Measurements from ENCODE around the gene ZSCAN10. TPM values are rescaled to one million over a fixed set of nuclear protein-coding genes. Genes with fewer than 3 reads are reported as not detected.
"Not testable (repeated sequence)": the region's sequence is repeated elsewhere in the genome, so short reads cannot be mapped to it uniquely, and the experiment has no call there.

The ZSCAN10 gene
- total RNA-seq, 2 experiments from 2014 or later: not detected

DNA sequence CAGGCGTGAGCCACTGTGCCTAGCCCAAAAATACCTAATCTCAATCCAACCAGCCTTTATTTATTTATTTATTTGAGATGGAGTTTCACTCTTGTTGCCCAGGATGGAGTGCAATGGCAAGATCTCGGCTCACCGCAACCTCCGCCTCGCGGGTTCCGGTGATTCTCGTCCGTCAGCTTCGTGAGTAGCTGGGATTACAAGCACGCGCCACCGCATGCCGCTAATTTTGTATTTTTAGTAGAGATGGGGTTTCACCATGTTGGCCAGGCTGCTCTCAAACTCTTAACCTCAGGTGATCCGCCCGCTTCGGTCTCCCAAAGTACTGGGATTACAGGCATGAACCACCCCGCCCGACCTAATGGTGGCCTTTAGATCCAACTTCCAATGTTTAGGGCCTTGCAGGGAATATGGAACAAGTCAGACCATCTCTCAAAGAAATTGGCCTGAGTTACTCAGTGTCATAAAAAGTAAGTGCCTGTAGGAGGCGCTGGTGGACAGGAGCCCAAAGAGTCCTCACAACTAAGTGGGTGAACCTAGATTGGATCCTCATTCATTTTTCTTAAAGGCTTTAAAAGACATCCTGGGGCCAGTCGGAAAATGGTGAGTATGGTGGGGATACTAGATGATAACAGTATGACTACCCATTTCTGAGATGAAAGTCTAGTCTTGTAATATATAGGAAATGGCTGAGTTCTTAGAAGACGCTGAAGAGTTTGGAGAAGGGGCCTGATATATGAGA lies 4.6 kb downstream of the ZSCAN10 start:
- ChIA-PET CTCF (interaction anchor here (0.7 to 7.5 kb wide), 6 partner anchors 9 to 74 kb away, joined by 3 to 37 read pairs (median 10); no protein-coding TSS in a partner anchor), POLR2A (interaction anchor here (0.5 kb wide), 1 partner anchor 76 kb away, joined by 3 read pairs; no protein-coding TSS in a partner anchor)

DNA sequence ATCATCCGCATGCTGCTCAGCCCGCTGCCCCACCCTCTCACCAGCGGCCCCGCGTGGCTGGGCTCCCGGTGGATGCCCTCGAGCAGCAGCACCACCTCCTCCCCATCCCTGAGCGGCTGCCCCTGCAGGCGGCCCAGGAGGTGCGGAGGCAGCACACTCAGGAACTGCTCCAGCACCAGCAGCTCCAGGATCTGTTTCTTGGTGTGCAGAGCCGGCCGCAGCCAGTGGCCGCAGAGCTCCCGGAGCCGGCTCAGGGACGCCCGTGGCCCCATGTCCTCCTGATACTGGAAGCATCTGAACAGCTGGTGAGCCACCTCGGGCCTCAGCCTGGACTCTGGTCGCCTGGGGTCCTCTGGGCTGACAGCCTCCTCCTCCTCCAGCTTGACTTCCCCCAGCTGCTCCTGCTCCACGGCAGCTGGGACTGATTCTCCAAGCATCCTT lies 6.6 kb downstream of the ZSCAN10 start:
- ChIA-PET CTCF (interaction anchor here (1.7 to 4.1 kb wide), 3 partner anchors 12 to 37 kb away, joined by 4 to 16 read pairs (median 4); no protein-coding TSS in a partner anchor), POLR2A (interaction anchor here (0.6 kb wide), 1 partner anchor 65 kb away, joined by 4 read pairs; no protein-coding TSS in a partner anchor)

GRCh38 chr16:3091551-3091950 lies 7.5 kb downstream of the ZSCAN10 start:
- ChIA-PET CTCF (interaction anchor here (0.8 to 4.1 kb wide), 6 partner anchors 11 to 62 kb away, joined by 3 to 16 read pairs (median 4); no protein-coding TSS in a partner anchor), POLR2A (no interaction called here)

GRCh38 chr16:3089717-3090592 lies 9.1 kb downstream of the ZSCAN10 start:
- ChIA-PET POLR2A (no interaction called here), CTCF (interaction anchor here (0.9 to 1.6 kb wide), 4 partner anchors 14 to 60 kb away, joined by 3 to 8 read pairs (median 5); no protein-coding TSS in a partner anchor)

DNA sequence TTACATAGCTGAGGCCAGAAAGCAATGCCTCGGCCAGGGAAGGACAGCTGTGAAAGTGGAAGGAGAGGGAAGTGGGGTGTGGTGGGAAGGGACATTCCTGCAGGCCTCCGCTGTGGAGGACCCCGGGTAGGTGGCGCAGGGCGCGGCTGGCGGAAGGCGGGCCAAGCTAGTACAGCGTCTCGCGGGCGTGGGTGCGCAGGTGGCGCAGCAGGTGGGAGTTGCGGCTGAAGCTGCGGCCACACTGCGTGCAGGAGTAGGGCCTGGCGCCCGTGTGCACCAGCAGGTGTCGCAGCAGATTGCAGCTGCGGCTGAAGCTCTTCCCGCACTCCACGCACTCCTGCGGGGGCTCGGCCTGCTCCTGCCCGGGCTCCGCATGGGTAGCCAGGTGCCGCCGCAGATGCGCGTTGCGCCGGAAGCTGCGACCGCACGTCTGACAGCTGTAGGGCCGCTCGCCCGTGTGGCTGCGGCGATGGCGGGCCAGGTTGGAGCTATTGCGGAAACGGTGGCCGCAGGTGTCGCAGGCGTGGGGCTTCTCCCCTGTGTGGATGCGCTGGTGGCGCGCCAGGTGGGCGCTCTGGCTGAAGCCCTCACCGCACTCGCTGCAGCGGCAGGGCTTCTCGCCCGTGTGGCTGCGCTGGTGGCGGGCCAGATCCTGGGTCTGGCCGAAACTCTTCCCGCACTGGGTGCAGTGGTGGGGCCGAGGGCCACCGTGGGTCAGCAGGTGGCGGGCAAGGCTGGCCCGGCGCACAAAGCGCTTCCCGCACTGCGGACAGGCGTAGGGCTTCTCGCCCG lies 10.0 kb downstream of the ZSCAN10 start:
- ChIA-PET CTCF (interaction anchor here (0.9 to 1.6 kb wide), 3 partner anchors 14 to 40 kb away, joined by 3 to 8 read pairs (median 3); no protein-coding TSS in a partner anchor), POLR2A (no interaction called here)

- ChIA-PET CTCF (interaction anchor here (0.9 to 1.6 kb wide), 4 partner anchors 14 to 41 kb away, joined by 3 to 8 read pairs (median 3); no protein-coding TSS in a partner anchor), POLR2A (no interaction called here)
Observed at GRCh38 chr16:3088450-3088849, 10.6 kb downstream of the ZSCAN10 start.

DNA sequence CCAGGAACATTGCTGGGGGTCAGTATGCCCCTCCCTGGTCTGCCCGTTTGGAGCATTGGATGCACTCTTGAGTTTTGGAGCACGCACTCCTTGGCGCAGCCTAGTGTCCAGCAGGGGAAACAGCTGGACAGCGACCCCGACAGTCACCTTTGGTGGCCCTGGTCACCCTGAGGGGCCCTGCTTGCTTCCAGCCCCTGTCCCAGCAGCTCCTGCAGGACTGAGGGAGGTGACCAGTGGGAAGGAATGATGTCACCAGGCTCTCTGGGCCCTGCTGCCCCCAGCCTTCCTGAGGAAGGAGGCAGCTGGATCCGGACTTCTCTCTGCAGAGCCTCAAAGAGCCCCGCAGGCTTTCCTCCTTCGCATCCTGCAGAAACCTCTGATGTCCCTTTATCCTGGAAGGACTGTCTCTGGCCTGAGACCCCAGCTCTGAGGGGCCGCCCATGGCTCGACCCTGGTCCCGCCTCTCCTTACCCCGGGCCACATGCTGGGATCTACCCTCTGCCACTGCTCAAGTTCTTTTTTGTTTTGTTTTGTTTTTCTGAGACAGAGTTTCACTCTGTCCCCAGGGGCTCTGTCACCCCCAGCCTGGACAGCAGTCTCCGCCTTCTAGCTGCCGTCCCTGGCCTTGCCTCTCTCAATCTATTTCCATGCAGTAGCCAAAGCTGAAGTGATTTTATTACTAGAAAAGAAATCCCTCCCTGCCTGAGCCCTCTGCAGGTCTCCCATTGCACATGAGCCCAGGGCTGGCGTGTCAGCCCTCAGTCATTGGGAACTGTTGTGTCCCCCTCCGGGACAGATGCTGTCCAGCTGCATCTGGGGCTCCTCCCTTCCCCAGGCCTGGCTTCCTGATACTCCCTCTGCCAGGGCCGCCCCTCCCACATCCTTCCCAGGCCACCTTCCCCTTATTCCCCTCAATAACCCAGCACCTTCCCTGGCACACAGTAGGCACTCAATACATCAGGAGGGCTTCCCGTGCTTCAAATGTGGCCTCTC lies 11.6 kb downstream of the ZSCAN10 start:
- CTCF ChIA-PET: interaction anchor here (0.9 to 1.6 kb wide), 6 partner anchors 13 to 76 kb away, joined by 3 to 5 read pairs (median 3); no protein-coding TSS in a partner anchor

DNA sequence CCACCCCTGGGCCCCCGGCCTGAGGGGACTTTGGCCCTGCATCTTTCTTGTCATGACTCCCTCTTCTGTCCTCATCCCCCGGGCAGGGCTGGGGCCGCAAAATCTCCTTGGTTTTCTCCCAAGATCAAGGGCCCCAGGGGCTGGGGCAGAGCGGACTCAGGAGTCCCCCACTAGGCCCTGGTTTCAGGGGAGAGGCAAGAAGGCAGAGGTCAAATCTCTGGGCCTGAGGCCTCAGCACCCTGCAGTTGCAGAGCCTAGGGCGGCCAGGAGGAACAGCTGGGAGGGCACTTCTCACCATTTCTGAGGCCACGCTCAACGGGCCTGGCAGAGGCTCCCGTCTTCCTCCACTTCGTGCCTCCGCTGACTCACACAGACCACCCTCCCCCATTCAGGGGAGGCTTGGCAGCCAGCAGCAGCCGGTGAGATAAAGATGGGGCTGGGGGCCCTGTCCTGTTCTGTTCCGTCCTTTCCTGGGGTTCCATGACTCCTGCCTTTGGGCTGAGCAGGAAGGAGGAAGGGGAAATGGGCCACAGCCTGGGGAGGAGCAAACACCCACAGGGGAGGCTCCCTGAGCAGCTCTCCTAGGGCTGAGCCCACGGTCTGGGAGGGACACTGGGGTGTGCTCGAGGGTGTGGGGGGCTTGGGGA lies 12.4 kb downstream of the ZSCAN10 start:
- POLR2A ChIA-PET: no interaction called here

More for the DNA sequence above, 11.6 kb downstream of the ZSCAN10 start:
- POLR2A ChIA-PET: no interaction called here

DNA sequence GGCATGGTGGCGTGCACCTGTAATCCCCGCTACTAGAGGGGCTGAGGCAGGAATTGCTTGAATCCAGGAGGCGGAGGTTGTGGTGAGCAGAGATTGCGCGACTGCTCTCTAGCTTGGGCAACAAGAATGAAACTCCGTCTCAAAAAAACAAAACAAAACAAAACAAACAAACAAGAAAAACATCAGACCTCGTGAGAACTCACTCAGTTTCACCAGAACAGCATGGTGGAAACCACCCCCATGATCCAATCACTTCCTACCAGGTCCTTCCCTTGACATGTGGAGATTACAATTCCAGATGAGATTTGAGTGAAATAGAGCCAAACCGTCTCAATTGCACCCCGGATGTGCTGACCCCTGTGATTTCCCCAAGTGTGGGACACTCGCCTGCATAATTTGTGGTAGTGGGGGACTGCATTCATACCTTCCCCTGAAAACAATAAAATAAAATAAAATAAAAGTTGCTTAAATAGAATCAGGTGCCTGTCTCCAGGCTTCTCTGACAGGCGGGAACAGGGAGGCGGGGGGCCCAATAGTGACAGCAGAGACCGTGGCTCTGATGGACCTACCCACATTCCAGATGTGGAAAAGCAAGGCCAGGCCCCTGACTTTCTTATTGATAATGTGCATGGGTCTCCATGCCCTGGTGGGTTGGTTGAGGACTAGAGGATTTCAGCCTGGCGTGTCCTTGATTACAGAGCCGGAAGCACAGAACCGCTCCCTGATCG lies 13.1 kb downstream of the ZSCAN10 start:
- ChIA-PET POLR2A (no interaction called here), CTCF (interaction anchor here (0.6 to 1.3 kb wide), 3 partner anchors 10 to 46 kb away, joined by 3 to 4 read pairs (median 3); no protein-coding TSS in a partner anchor)

More for the DNA sequence above, 12.4 kb downstream of the ZSCAN10 start:
- CTCF ChIA-PET: interaction anchor here (0.9 to 1.6 kb wide), 5 partner anchors 24 to 76 kb away, joined by 3 to 5 read pairs (median 3); no protein-coding TSS in a partner anchor

DNA sequence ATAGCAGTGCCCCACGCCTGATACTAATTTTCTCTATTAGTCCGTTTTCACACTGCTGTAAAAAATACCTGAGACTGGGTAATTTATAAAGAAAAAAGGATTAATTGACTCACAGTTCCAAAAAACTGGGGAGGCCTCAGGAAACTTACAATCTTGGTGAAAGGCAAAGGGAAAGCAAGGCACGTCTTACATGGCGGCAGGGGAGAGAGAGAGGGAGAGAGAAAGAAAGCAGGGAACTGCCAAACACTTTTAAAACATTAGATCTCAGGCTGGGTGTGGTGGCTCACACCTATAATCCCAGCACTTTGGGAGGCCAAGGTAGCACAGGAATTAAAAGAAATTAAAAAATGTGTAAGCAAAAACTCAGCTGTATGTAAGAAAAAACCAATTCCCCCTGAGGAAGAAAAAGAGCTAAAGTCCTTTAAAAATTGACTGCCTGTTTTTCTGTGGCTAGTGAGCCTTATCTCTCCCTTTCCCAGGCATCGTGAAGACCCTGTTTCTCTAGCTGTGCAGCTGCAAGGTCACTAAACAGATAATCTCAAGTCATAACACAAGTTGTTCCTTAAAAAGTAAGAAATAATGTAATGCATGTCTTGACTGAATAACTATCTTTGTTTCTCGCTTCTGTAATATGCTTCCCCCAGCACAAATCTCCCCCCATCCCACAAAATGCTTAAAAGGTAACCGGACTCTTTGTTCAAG lies 14.0 kb downstream of the ZSCAN10 start:
- CTCF ChIA-PET: interaction anchor here (0.6 kb wide), 4 partner anchors 10 to 113 kb away, joined by 3 to 4 read pairs (median 3); no protein-coding TSS in a partner anchor

DNA sequence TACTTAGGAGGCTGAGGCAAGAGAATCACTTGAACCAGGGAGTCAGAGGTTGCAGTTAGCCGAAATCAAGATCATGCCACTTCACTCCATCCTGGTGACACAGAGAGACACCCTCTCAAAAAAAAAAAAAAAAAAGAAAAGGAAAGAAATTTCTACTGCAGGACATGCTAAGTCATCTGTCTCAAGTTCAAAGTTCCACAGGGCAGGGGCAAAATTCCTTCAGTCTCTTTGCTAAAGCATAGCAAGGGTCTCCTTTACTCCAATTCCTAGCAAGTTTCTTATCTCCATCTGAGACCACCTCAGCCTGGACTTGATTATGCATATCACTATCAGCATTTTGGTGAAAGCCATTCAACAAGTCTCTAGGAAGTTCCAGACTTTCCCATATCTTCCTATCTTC lies 14.6 kb downstream of the ZSCAN10 start:
- ChIA-PET POLR2A (no interaction called here), CTCF (interaction anchor here (1.9 kb wide), 1 partner anchor 26 kb away, joined by 7 read pairs; no protein-coding TSS in a partner anchor)

More for the DNA sequence above, 14.0 kb downstream of the ZSCAN10 start:
- POLR2A ChIA-PET: no interaction called here

DNA sequence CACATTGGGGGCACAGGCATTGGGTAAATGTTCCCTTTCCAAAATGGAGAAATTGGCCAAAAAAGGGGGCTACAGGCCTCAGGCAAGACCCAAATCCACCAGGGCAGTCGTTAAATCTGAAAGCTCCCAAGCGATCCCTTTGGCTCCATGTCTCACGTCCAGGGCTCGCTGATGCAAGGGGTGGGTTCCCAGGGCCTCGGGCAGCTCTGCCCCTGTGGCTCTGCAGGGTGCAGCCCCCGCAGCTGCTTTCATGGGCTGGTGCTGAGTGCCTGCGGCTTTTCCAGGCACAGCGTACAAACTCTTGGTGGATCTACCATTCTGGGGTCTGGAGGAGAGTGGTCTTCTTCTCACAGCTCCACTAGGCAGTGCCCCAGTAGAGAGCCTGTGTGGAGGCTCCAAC lies 15.7 kb downstream of the ZSCAN10 start:
- CTCF ChIA-PET: interaction anchor here (1.9 to 2.3 kb wide), 2 partner anchors 25 to 46 kb away, joined by 7 read pairs; no protein-coding TSS in a partner anchor
- POLR2A ChIA-PET: not testable (repeated sequence)

DNA sequence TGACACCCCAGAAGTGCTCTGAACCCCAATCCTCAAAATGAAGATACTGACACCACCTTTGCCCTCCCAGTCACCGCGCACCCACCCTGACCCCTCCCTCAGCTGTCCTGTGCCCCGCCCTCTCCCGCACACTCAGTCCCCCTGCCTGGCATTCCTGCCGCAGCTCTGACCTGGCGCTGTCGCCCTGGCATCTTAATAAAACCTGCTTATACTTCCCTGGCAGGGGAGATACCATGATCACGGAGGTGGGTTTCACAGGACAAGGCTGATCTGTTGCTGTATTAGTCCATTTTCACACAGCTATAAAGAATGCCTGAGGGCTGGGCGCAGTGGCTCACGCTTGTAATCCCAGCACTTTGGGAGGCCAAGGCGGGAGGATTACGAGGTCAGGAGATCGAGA lies 17.1 kb downstream of the ZSCAN10 start:
- POLR2A ChIA-PET: not testable (repeated sequence)
- CTCF ChIA-PET: interaction anchor here (0.7 to 2.3 kb wide), 3 partner anchors 7 to 47 kb away, joined by 3 to 7 read pairs (median 4); no protein-coding TSS in a partner anchor

DNA sequence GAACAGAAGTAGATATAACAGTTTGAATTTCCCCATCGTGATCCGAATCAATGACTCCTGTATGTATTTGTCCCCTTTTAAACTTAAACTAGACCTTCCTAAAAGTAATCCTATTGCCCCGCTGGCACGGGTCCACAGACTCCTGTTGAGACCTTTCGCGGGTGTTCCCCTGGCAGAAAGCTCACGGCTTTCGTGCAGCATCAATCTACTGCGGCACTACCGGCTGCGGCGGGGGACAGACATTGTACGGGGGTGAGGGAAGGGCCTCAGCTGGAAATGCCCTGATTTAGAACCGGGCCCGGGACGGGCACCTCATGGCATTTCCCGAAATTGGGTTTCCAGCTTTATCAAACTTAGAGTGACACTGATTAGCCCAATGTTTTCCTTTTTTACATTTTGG lies 19.1 kb downstream of the ZSCAN10 start:
- ChIA-PET POLR2A (no interaction called here), CTCF (interaction anchor here (0.9 to 1.4 kb wide), 4 partner anchors 13 to 24 kb away, joined by 3 to 11 read pairs (median 4); no protein-coding TSS in a partner anchor)

DNA sequence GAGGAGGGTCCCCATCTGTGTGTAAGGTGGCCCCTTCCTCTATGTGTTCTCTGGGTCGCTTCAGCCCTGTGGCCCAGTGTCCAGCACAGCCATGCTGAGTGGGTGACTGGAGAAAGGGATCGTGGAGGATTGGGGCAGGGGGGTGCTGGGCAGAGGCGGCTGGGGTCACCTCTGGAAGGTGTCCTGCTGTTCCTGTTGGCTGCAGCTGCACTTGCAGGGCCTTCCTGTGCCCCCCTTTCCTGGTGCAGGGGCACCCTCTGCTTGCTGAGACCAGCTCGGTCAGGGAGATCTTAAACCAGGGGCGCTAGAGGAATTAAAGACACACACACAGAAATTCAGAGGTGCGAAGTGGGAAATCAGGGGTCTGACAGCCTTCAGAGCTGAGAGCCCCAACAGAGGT lies 22.5 kb downstream of the ZSCAN10 start:
- POLR2A ChIA-PET: interaction anchor here (0.6 to 4.2 kb wide), 2 partner anchors 11 to 30 kb away, joined by 3 to 63 read pairs; partner anchors contain the start of gene IL32
- CTCF ChIA-PET: interaction anchor here (0.6 to 5.7 kb wide), 10 partner anchors 11 to 59 kb away, joined by 3 to 54 read pairs (median 4); partner anchors contain the start of gene IL32

Measured in activated CD8-positive, alpha-beta memory T cell treated with anti-CD3 and anti-CD28 coated beads for 36 hours (primary cell).